Stomach (tissue), 9 donors: Measurements from ENCODE around the gene NR2E3. TPM values are rescaled to one million over a fixed set of nuclear protein-coding genes. Genes with fewer than 3 reads are reported as not detected.

Source experiments
- DNase-seq, 2 donors: peaks; one replicate each; pipeline versions ENCODE4 v3.0.0 to v3.0.0-alpha.2; 2013 to 2019
- H3K27ac ChIP-seq, 5 donors: fragments of 200-600 bp in 4 of 5; sonication (generic) in 4 of 5; one replicate each; pipeline ENCODE4 v1.5.1; 2013 to 2019; ENCODE audit warnings: mild to moderate bottlenecking in 1 of 5, moderate library complexity in 1 of 5
- H3K27me3 ChIP-seq, 3 donors: fragments of 200-600 bp; sonication (generic); one replicate each; pipeline ENCODE4 v1.5.1; 2017 to 2019; ENCODE audit warnings: mixed run types in 1 of 3
- H3K36me3 ChIP-seq, 4 donors: fragments of 200-600 bp; sonication (generic); 1 replicate in 3 of 4; 2 replicates in 1 of 4; pipeline ENCODE4 v1.5.1; 2016 to 2019
- H3K4me1 ChIP-seq, 4 donors: fragments of 200-600 bp; sonication (generic); one replicate each; pipeline ENCODE4 v1.5.1; 2016 to 2019
- H3K4me3 ChIP-seq, 4 donors: fragments of 200-600 bp; sonication (generic) in 3 of 4; one replicate each; pipeline ENCODE4 v1.5.1; 2016 to 2019; ENCODE audit warnings: mild to moderate bottlenecking in 1 of 4
- H3K9me3 ChIP-seq, 4 donors: fragments of 200-600 bp; sonication (generic); one replicate each; pipeline ENCODE4 v1.5.1; 2016 to 2019
- EP300 ChIP-seq: sonication (generic); formaldehyde crosslinking; IDR thresholded peaks from one replicate; pipeline ENCODE4 v1.6.1; 2017; ENCODE audit warnings: antibody characterized with exemption
- POLR2A ChIP-seq, 4 donors: fragments of 450-650 bp; IDR thresholded peaks; one replicate each; pipeline ENCODE4 v1.6.1; 2016; ENCODE audit warnings: antibody characterized with exemption in 4 of 4, control low read depth in 2 of 4, mild to moderate bottlenecking in 1 of 4, moderate library complexity in 1 of 4
- POLR2AphosphoS5 ChIP-seq, 3 donors: sonication (generic); formaldehyde crosslinking; IDR thresholded peaks; one replicate each; pipeline ENCODE4 v1.6.1; 2016; ENCODE audit warnings: antibody characterized with exemption in 3 of 3
- WGBS, 5 donors: extraction: QIAGEN DNeasy Blood & Tissue Kit in 3 of 5; methylation state at CpG; one replicate each; pipeline versions ENCODE4 v1.1.5 to v1.1.7; 2013 to 2018; 5-methylcytosine and 5-hydroxymethylcytosine counted together
- intact Hi-C: fragments of 100-400 bp; cut with DNase I; formaldehyde crosslinking; loops from one replicate; pipeline ENCODE4 v1.15.1; 2023; ENCODE audit warnings: low total_unique reads
- polyA plus RNA-seq, 3 donors: library from polyadenylated mRNA; stranded (reverse); fragments of 200-250 nt; gene quantifications; one replicate each; pipeline ENCODE4 v1.2.3, GENCODE V29; 2013
- total RNA-seq, 5 donors: library from RNA; depleted of rRNA; stranded (reverse); fragments of >200 nt; gene quantifications; one replicate each; pipeline versions ENCODE4 v1.1.0 to v1.2.3, GENCODE V29; 2014 to 2016
- TF ChIP-seq, protein P1 (sequence below), 7 experiments: fragments of 450-650 bp in 4 of 7; fragments of 200-600 bp in 3 of 7; sonication (generic) in 3 of 7; IDR thresholded peaks; one replicate each; pipeline ENCODE4 v1.5.1; 2016 to 2019; ENCODE audit warnings: antibody characterized with exemption in 7 of 7, control low read depth in 2 of 7, mild to moderate bottlenecking in 1 of 7
- donor health status: healthy with polysubstance abuse.
- donor health status: Bipolar disorder and iron deficiency.
- donor health status: healthy.

NR2E3 gene
- total and polyA plus RNA-seq, 8 donors, result 0.25 to 1.3 (median 0.53) TPM; not detected in 4

DNA sequence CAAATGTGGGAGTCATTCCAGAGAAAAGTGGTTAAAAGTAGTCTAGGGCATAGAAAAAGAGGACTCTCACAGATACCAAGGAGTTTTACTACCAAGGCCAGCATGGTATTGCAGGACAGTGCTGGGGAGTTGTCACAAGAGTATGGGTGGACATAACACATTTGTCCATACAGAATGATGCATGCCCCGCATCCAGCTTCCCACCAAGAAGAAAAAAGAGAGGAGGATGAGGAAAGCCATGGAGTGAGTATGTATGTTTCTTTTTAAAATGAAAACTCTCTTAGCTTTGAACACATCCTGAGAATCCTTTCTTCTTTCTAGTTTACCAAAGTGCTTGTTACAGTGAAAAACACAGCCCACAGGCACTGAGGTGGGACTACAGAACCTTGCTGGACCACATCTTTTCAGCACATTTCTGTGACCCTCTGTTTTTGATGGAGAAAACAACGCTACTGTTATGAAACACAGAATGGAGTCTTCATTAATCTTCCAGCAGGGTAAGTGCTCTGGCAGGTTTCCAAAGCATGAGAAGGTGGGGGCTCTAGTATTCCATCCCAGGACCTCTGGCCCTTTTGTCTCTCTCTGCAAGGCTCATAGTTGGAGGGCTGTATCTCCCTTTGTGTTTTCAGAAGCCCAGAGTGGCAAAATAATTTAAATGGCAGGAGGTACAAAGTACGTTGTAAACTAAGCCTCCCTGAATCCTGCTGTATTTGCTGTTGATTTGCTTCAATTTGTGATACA, 12.7 kb downstream of the NR2E3 start:
- WGBS, 5 donors, result 82 to 95% (median 89%) methylated on average over 3 of the region's 3 CpGs
- no peak overlapping the region for H3K4me3 ChIP-seq
- no peaks in the 10 kb centered on the region for H3K4me1 ChIP-seq
- H3K9me3 ChIP-seq, result peaks cover 0 to 44% (median 30%) of the 10 kb centered on the region in 4 donors
- H3K27ac ChIP-seq, result no peak overlapping the region
- intact Hi-C loops, result no loop called here
- H3K36me3 ChIP-seq, result peaks cover 22 to 73% (median 66%) of the 10 kb centered on the region in 4 donors
- DNase-seq, result no peak
- TF ChIP-seq POLR2A (IDR thresholded peaks at IDR 0.05) (no peak), EP300 (no peak), POLR2AphosphoS5 (IDR thresholded peaks at IDR 0.05) (no peak)
- TF ChIP-seq, protein P1, sequence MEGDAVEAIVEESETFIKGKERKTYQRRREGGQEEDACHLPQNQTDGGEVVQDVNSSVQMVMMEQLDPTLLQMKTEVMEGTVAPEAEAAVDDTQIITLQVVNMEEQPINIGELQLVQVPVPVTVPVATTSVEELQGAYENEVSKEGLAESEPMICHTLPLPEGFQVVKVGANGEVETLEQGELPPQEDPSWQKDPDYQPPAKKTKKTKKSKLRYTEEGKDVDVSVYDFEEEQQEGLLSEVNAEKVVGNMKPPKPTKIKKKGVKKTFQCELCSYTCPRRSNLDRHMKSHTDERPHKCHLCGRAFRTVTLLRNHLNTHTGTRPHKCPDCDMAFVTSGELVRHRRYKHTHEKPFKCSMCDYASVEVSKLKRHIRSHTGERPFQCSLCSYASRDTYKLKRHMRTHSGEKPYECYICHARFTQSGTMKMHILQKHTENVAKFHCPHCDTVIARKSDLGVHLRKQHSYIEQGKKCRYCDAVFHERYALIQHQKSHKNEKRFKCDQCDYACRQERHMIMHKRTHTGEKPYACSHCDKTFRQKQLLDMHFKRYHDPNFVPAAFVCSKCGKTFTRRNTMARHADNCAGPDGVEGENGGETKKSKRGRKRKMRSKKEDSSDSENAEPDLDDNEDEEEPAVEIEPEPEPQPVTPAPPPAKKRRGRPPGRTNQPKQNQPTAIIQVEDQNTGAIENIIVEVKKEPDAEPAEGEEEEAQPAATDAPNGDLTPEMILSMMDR (IDR thresholded peaks at IDR 0.05), result no peak
- H3K27me3 ChIP-seq, result no peaks in the 10 kb centered on the region

DNA sequence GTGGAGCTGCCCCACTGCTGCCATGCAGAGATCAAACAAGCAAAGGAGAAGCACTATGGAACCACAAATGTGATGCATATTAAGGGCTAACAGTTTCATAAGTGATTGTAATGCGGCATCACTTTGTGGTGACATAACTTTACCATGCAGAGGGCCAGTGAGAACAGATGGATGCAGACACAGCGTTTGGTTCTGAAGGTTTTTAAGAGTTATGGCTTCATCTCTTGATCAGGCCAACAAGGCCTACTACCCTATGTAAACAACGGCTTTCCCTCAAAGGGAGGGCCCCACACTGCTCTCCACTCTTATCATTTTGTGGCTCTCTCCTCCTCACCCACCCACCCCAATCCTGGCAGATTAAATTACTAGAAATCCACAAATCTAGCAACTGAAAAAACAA, 13.4 kb downstream of the NR2E3 start:
- TF ChIP-seq POLR2AphosphoS5 (IDR thresholded peaks at IDR 0.05) (no peak), POLR2A (IDR thresholded peaks at IDR 0.05) (no peak), EP300 (no peak)
- TF ChIP-seq, protein P1 (IDR thresholded peaks at IDR 0.05), result no peak
- H3K9me3 ChIP-seq, result peaks cover 0 to 44% (median 30%) of the 10 kb centered on the region in 4 donors
- no peaks in the 10 kb centered on the region for H3K4me1 ChIP-seq
- intact Hi-C loops, result no loop called here
- H3K27me3 ChIP-seq, result no peaks in the 10 kb centered on the region
- WGBS, 5 donors, result 60 to 79% (median 72%) methylated on average over 3 of the region's 3 CpGs
- no peak overlapping the region for H3K4me3 ChIP-seq
- DNase-seq, result no peak
- no peak overlapping the region for H3K27ac ChIP-seq
- H3K36me3 ChIP-seq, result peaks cover 25 to 81% (median 73%) of the 10 kb centered on the region in 4 donors

DNA sequence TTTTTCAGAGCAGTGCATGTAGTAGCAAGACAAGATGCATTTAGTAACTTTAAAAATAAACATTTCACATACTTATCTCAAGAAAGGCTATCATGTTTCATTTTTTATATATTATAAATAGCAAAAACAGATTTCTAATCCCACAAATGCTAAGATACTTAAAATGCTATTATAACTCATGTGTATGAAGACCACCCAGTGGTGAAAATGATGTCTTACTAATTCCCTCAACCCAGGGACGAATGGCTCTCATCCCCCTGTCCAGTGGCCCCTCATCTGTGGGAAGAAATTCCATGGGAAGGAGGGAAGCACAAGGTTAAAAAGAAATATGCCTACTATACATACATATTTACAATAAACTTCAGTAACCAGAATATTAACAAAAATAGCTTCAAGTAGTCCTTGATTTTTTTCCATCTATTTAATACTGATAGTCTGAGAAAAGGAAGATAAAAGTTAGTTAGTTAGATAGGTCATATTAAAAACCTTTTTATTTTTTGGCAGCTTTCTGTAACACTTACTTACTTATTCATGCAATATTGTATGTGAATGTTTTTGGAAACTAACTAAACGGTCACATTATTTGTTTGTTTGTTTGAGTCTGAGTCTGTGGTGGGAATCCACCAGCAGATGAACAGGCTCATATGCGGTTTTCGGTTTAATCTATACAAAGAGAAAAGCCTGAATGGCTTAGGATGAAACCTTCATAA, 14.8 kb downstream of the NR2E3 start:
- H3K4me1 ChIP-seq, result no peaks in the 10 kb centered on the region
- H3K4me3 ChIP-seq, result no peak overlapping the region
- peaks cover 35 to 95% (median 87%) of the 10 kb centered on the region in 4 donors for H3K36me3 ChIP-seq
- no peak for DNase-seq
- H3K27ac ChIP-seq, result no peak overlapping the region
- peaks cover 0 to 38% (median 26%) of the 10 kb centered on the region in 4 donors for H3K9me3 ChIP-seq
- WGBS, 5 donors, result 83 to 90% (median 88%) methylated on average over 4 of the region's 4 CpGs
- TF ChIP-seq EP300 (no peak), POLR2AphosphoS5 (IDR thresholded peaks at IDR 0.05) (no peak), POLR2A (IDR thresholded peaks at IDR 0.05) (no peak)
- TF ChIP-seq, protein P1 (IDR thresholded peaks at IDR 0.05), result no peak
- intact Hi-C loops, result no loop called here
- no peaks in the 10 kb centered on the region for H3K27me3 ChIP-seq

DNA sequence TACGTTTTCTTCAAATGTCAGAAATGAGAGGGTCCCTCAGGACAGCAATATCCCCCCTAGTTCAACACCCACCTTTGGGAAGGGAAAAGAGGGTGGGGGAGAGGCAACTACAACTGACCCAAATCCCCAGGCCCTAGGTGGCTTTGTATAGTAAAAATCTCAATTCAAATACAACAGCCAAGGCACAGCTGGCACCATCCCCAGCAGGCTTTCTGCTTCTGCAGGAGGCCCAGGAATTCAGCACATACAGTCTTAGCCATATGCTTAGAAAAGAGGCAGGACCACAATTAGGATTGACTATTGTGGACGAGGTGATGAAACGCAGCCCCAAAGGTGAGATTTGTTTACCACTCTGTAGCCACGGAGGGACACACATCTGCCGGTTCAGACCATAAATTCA, 15.8 kb downstream of the NR2E3 start:
- no peak overlapping the region for H3K27ac ChIP-seq
- no peaks in the 10 kb centered on the region for H3K27me3 ChIP-seq
- TF ChIP-seq POLR2AphosphoS5 (IDR thresholded peaks at IDR 0.05), result no peak
- TF ChIP-seq EP300, result no peak
- no peak for TF ChIP-seq POLR2A (IDR thresholded peaks at IDR 0.05)
- TF ChIP-seq, protein P1 (IDR thresholded peaks at IDR 0.05), result no peak
- intact Hi-C loops, result no loop called here
- H3K36me3 ChIP-seq, result peaks cover 38 to 93% (median 89%) of the 10 kb centered on the region in 4 donors
- DNase-seq, result no peak
- no peaks in the 10 kb centered on the region for H3K4me1 ChIP-seq
- H3K4me3 ChIP-seq, result no peak overlapping the region
- 83 to 91% (median 90%) methylated on average over 5 of the region's 5 CpGs for WGBS, 5 donors
- H3K9me3 ChIP-seq, result peaks cover 0 to 28% (median 22%) of the 10 kb centered on the region in 4 donors
